GM10266 (cell line): ENCODE results near the gene SPRING1.

Experiments
- DNase-seq: peaks from one replicate; pipeline ENCODE4 v3.0.0; 2012; ENCODE audit errors: extremely low spot score
- CTCF ChIP-seq: IDR thresholded peaks from 2 replicates; pipeline ENCODE4 v1.5.1; 2012; ENCODE audit warnings: mild to moderate bottlenecking, low read depth; ENCODE audit not compliant: control insufficient read depth, insufficient read depth; ENCODE audit errors: missing control alignments

Gene SPRING1

GRCh38 chr12:116708826-116709756 lies 28.8 kb downstream of the SPRING1 start:
- peak; percentile 33 for DNase-seq
- peak; percentile 79 for TF ChIP-seq CTCF

GRCh38 chr12:116707751-116708150 lies 30.1 kb downstream of the SPRING1 start:
- DNase-seq = no peak
- TF ChIP-seq CTCF = no peak

- peak; percentile 69 for DNase-seq
- TF ChIP-seq CTCF = peak; percentile 94
Measured at GRCh38 chr12:116703214-116703795, 34.6 kb downstream of the SPRING1 start.

GRCh38 chr12:116701432-116701831 lies 36.4 kb downstream of the SPRING1 start:
- TF ChIP-seq CTCF = no peak
- DNase-seq = no peak

GRCh38 chr12:116700066-116700465 lies 37.8 kb downstream of the SPRING1 start:
- no peak for TF ChIP-seq CTCF
- no peak for DNase-seq

- no peak for DNase-seq
- TF ChIP-seq CTCF = no peak
Measured at GRCh38 chr12:116698554-116699075, 39.3 kb downstream of the SPRING1 start.

GRCh38 chr12:116698116-116698515 lies 39.8 kb downstream of the SPRING1 start:
- no peak for TF ChIP-seq CTCF
- no peak for DNase-seq
